Activated naive CD4-positive, alpha-beta T cell treated with Interleukin-2 at 50 U/mL for 16 hours (primary cell): ENCODE results near the gene TRIP13.
"Not testable (repeated sequence)": the region's sequence is repeated elsewhere in the genome, so short reads cannot be mapped to it uniquely, and the experiment has no call there.

Source experiments
- DNase-seq: peaks from one replicate; pipeline ENCODE4 v3.0.0-alpha.2; 2020

The TRIP13 gene

GRCh38 chr5:876398-877365, 16.0 kb upstream of the TRIP13 start:
- DNase-seq, result no peak

DNA sequence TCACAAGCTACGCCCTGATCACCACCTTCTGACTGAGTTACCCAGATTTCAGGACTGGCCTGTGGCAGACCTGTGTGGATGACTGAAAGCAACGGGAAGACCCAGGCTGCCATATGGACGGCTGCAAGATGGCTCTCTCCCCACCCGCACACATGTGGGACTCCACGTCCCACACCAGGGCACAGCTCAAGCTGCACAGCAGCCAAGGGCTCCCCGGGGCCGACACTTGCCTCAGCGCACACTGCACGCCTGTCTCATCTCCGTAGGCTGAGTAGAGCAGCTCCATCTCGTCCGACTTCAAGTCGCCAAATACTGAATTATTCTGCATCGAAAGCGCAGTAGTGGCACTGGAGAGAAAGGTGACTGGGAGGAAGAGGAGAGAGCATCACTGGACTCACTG, 14.6 kb upstream of the TRIP13 start:
- no peak for DNase-seq

DNA sequence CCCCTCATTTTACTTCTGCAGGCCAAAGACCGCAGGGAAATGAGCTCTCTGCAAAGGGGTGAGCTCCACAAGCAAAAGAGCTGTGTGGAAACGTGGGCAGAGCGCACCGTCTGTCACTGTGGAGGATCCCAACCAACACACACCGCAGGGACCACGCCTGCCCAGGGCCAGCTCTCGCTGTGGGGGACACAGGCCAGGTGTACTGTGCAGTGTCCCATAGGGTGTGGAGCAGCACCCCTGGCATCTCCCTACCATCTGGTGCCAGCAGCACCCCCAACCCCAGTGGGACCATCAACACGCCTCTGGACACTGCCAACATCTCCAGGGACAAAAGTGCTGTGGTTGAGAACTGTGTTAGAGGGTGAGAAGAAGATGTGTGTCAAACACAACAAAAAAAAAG, 14.0 kb upstream of the TRIP13 start:
- not testable (repeated sequence) for DNase-seq

DNA sequence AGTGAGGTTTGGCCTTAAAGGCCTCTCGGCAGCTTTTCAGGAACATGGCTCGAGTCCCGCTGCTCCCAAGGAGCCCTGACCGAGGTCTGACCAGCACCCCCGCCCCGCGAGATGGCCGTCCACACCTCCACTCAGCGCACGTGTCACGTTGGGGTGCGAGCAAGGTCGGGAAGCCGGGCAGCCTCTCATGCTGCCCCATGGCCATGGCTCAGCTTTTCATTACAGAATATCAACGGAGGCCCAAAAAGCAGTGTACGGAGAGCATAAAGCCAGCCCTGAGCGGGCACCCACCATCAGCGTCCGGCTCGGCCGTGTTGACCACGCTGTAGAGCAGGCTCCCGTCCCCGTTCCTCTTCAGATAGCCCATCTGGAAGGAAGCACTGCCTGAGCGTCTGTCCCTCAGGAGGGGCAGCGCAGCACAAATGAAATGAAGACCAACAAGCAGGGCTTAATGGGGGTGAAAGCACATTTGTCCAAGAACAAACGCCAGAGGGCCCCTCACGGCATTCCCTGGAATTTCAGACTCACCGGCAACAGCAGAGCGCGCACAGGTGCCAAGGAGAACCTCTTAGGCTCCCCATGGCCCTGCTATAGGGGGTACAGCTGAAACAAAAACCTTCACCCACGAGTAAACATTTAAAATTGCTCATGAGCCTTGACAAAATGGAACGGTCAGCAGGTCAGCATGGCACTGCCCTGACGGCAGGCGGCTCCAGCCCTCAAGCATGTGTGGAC, 11.7 kb upstream of the TRIP13 start:
- no peak for DNase-seq

DNA sequence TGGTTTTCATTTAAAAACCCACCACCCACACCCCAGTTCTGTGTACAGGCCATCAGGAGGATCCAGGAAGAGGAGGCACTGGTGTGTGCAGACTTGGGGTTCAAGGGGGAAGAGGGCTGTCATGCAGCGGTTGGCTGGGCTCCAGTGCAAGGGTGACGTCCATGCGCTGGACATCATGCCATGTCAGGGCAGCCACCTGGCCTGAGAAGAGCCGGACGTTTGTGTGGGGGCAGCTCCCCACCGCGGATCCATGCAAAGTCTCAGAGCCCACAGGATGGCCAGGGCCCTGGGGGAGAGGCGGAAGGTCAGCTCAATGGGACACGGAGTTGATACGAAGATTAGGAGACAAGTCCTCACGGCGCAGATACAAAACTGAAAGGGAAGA, 11.1 kb upstream of the TRIP13 start:
- no peak for DNase-seq

DNA sequence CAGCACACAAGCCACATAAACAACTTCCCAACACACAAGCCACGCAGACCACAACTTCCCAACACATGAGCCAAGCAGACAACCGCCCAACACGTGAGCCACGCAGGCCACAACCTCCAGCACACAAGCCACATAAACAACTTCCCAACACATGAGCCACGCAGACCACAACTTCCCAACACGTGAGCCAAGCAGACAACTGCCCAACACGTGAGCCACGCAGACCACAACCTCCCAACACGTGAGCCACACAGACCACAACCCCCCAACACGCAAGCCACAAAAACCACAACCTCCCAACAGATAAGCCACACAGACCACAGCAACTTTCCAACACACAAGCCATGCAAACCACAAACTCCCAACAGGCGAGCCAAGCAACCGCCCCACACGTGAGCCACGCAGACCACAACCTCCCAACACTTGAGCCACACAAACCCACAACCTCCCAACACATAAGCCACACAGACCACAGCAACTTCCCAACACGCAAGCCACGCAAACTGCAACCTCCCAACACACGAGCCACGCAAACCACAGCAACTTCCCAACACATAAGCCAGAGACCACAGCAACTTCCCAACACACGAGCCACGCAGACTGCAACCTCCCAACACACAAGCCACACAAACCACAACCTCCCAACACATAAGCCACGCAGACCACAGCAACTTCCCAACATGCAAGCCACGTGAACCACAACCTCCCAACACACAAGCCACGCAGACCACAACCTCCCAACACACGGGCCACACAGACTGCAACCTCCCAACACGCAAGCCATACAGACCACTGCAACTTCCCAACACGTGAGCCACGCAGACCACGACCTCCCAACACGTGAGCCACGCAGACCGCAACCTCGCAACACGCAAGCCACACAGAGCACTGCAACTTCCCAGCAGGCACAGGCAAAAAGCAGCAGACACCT, 10.2 kb upstream of the TRIP13 start:
- no peak for DNase-seq

- no peak for DNase-seq
Measured at GRCh38 chr5:883475-884181, 9.1 kb upstream of the TRIP13 start.

DNA sequence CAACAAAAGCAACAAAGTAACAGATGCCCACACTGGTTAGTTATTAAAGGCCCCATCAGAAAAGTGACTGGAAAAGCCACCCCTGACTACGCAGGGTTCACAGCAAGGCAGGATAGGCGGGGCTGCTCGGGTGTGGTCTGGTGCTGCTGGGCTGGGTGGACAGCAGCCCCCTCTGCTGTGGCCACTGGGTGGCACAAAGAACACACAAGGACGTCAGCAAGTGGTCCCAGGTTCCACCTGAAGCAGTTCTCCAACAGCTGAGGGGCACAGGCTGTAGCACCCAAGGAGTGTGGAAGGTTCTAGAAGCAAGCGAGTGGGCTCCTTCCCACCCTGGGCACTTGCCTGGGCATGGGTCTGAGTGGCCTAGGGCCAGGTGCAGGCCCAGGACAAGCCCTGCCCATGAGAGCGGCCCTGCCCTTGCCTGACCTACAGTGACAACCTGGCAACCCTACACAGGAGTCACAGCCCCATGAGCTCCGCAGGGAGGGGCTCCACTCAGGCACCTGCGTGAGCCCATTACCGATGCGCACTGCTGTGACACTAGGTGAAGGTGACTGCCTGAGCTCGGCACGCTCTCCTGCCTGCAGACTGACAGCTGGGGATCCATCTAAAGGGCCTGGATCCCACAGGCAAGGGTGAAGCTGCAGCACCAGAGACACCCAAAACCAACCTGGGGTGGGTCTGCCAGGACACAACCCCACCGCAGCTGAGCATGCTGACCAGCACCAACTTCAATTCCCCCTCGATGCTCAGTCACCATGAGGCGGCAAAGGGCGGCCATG, 8.1 kb upstream of the TRIP13 start:
- no peak for DNase-seq

GRCh38 chr5:885127-885442, 7.6 kb upstream of the TRIP13 start:
- DNase-seq, result no peak

GRCh38 chr5:885529-885928, 7.2 kb upstream of the TRIP13 start:
- DNase-seq, result no peak

DNA sequence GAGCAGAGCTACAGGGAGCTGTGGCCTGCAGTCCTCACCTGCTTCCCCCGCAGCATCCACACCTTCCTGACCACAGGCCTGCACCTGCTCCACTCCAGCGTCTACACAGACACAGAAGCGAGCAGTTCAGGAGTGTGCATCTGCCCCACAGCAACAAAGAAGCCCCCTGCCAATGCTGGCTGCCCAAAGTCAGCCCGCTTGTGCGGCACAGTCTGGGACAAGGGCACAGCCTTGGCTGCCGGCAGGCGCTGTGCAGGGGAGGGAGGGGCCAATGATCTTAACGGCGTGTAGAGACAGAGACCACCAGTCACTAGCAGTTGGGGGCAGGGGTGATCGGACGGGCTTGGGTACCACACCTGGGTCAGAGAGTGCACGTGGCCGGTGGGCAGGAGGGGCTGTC, 6.6 kb upstream of the TRIP13 start:
- DNase-seq, result no peak

- no peak for DNase-seq
Measured at GRCh38 chr5:886716-887325, 5.9 kb upstream of the TRIP13 start.

GRCh38 chr5:887947-888637, 4.6 kb upstream of the TRIP13 start:
- no peak for DNase-seq

GRCh38 chr5:888638-889035, 4.0 kb upstream of the TRIP13 start:
- no peak for DNase-seq

GRCh38 chr5:889075-889710, 3.5 kb upstream of the TRIP13 start:
- no peak for DNase-seq

- no peak for DNase-seq
Measured at GRCh38 chr5:891117-891836, 1.4 kb upstream of the TRIP13 start.

- no peak for DNase-seq
Measured at GRCh38 chr5:891837-892393, 769 bp upstream of the TRIP13 start.

GRCh38 chr5:893137-893506, 438 bp downstream of the TRIP13 start:
- no peak for DNase-seq

DNA sequence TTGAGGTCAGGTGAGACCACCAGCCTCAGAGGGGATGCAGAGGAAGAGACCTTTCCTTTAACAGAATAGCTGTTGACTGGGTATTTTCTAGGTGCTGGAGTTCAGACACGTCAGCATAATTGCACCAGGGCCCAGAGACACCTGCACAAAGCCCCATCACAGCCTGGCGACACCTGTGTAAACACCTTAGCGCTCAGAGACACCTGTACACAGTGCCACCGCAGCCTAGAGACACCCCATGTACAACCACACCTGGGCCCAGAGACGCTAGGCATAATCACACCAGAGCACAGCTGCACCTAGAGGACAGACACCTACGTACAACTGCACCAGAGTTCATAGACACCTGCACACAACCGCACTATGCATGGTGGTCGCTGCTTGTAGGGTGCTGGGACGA, 1.0 kb downstream of the TRIP13 start:
- DNase-seq, result no peak
